ENCODE measurements around the gene PPP1R1B. TPM values are rescaled to one million over a fixed set of nuclear protein-coding genes. Genes with fewer than 3 reads are reported as not detected.

Gene PPP1R1B
- total RNA-seq, 2 experiments from 2014 or later = not detected

DNA sequence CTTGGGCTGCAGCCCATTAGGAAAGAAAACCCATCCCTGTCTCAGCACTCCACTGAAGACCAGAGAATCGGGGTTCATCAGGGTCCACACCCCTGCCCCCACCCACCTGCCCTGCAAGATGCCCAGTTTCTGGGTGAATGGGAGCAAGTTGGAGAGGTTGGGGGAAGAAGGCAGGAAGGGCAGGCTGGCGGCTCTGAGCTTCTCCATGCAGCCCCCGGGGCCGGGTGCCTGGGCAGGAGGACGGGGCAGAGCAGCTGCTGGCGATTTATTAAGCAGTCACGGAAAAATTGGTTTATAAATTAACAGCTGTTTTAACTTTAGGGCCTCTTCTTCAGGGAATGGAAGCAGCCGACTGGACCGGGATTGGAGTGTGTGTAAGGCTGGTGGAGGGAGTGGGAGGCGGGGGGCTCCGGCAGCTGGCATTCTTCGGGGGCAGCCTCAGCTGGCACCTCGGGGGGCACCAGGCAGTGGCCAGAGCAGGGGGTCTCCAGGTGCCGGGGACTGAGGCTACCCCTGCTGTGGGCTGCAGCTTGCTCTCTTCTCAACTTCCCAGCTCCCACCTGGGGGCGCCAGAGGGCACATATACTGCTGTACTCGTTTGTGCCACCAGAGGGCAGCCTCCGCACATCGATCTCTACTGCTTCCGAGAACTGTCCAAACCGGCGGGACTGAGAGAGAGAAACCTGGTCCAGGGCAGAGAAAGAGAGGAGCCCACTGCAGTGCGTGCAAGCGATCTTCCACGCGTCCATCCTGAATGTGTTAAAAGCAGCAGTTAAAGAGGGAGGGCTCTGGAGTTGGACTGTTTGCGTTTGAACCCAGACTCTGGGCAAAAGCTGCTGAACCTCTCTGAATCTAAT, 5.0 kb upstream of the PPP1R1B start:
- Mint-ChIP-seq H3K4me3 (peak overlapping the region; percentile 62), H3K9me3 (ENCODE audit: insufficient read depth) (no peaks in the 10 kb centered on the region), H3K27me3 (ENCODE audit: low read depth) (peaks cover 39% of the 10 kb centered on the region), H3K4me1 (ENCODE audit: low read depth) (peaks cover 27% of the 10 kb centered on the region), H3K36me3 (ENCODE audit: low read depth) (no peaks in the 10 kb centered on the region), H3K27ac (peak overlapping the region; percentile 79)
- ATAC-seq = peak; percentile 73
- ChIA-PET POLR2A (interaction anchor here (0.6 to 1.3 kb wide), 7 partner anchors 13 to 151 kb away, joined by 3 to 5 read pairs (median 3); partner anchors contain the start of gene MIEN1), CTCF (interaction anchor here (0.5 to 8.9 kb wide), 78 partner anchors 9 to 597 kb away, joined by 3 to 195 read pairs (median 6); partner anchors contain the start of genes CDK12, IKZF3, MIEN1 and PGAP3)
- DNase-seq = peak; percentile 91

DNA sequence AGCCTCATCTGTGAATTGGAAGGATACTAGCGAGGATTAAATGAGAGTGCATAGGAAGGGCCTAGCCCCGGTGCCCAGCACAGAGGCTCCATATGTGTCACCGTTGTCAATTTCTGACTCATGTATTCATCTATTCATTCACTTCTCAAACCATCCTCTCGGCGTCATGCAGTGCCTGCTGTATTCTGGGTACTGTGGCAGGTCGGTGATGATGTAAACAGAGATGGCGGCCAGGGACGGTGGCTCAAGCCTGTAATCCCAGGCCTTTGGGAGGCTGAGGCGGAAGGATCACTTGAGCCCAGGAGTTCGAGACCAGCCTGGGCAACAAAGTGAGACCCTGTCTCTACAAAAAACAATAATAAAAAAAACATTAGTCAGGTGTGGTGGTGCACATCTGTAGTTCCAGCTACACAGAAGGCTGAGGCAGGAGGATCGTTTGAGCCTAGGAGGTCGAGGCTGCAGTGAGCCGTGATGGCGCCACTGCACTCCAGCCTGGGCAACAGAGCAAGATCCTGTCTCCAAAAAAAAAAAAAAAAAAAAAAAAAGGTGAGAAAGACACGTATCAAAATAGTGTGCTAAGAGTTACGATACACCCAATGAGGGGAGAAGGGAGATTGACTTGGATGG, 4.3 kb upstream of the PPP1R1B start:
- ATAC-seq (peak; percentile 20), DNase-seq (peak; percentile 44)
- H3K27ac Mint-ChIP-seq = peak overlapping the region; percentile 79
- CTCF ChIA-PET = interaction anchor here (0.6 to 8.9 kb wide), 60 partner anchors 10 to 666 kb away, joined by 3 to 195 read pairs (median 8); partner anchors contain the start of genes CDK12, IKZF3, MIEN1 and PGAP3
- H3K36me3 Mint-ChIP-seq (ENCODE audit: low read depth) = no peaks in the 10 kb centered on the region
- H3K4me1 Mint-ChIP-seq (ENCODE audit: low read depth) = peaks cover 27% of the 10 kb centered on the region
- peak overlapping the region; percentile 62 for H3K4me3 Mint-ChIP-seq
- H3K9me3 Mint-ChIP-seq (ENCODE audit: insufficient read depth) = no peaks in the 10 kb centered on the region
- peaks cover 35% of the 10 kb centered on the region for H3K27me3 Mint-ChIP-seq (ENCODE audit: low read depth)
- POLR2A ChIA-PET = interaction anchor here (1.0 to 1.3 kb wide), 4 partner anchors 12 to 151 kb away, joined by 3 to 5 read pairs (median 3); partner anchors contain the start of gene MIEN1

DNA sequence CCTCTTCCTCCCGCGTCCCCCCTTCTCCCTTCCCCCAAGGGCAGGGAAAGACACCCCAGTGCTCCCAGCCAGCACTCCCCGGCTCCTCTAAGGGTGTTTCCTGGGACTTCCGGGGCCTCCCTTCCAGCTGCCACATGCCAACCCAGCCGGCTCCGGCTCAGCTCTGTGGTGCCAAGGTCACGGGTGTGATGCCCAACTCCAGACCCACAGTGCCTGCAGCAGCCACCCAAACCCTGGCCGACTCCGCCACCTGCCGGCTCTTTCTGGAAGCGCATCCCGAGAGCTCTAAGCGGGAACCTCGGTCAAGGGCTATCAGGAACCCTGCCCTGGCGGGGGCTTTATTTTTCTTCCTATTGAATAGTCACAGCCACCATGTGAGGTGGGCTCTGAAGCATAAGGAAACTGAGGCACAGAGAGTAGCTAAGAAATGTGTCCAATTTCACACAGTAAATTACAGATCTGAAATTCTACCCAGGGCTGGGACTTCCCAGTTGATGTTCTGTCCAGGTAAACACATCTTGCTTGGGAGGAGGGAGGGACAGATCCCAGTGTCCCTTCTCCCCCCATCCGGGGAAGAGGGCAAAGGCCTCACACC, 3.3 kb upstream of the PPP1R1B start:
- H3K9me3 Mint-ChIP-seq (ENCODE audit: insufficient read depth) = no peaks in the 10 kb centered on the region
- ATAC-seq (peak; percentile 76), DNase-seq (peak; percentile 88)
- H3K27ac Mint-ChIP-seq = no peak overlapping the region
- no peak overlapping the region for H3K4me3 Mint-ChIP-seq
- peaks cover 27% of the 10 kb centered on the region for H3K4me1 Mint-ChIP-seq (ENCODE audit: low read depth)
- no peaks in the 10 kb centered on the region for H3K36me3 Mint-ChIP-seq (ENCODE audit: low read depth)
- POLR2A ChIA-PET = interaction anchor here (1.0 kb wide), 1 partner anchor 44 kb away, joined by 4 read pairs; no protein-coding TSS in a partner anchor
- CTCF ChIA-PET = interaction anchor here (0.6 to 8.9 kb wide), 48 partner anchors 9 to 364 kb away, joined by 3 to 195 read pairs (median 4); partner anchors contain the start of genes CDK12, IKZF3, MIEN1 and PGAP3
- peaks cover 40% of the 10 kb centered on the region for H3K27me3 Mint-ChIP-seq (ENCODE audit: low read depth)

DNA sequence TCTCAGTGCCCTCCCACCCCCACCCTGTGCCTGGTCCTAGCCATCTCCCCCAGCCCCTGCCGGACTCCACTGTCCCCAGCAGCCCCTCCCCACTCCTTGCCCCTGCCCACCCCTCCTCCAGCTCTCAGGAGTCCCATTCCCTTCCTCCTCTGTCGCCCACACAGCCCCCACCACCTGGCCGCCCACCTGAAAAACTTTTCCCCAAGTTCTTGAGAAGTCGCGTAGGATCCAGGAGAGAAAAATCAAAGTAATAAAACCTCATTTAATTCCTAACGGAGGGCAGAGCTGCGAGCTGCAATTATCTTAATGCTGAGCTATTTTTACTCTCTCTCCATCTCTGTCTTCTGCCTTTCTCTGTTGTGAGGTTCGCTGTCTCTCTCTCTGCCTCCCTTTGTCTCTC, 2.4 kb upstream of the PPP1R1B start:
- ATAC-seq (no peak), DNase-seq (no peak)
- Mint-ChIP-seq H3K27me3 (ENCODE audit: low read depth) (peaks cover 44% of the 10 kb centered on the region), H3K4me1 (ENCODE audit: low read depth) (peaks cover 27% of the 10 kb centered on the region), H3K4me3 (no peak overlapping the region), H3K9me3 (ENCODE audit: insufficient read depth) (no peaks in the 10 kb centered on the region), H3K36me3 (ENCODE audit: low read depth) (no peaks in the 10 kb centered on the region), H3K27ac (no peak overlapping the region)
- ChIA-PET POLR2A (interaction anchor here (1.3 to 1.4 kb wide), 2 partner anchors 80 to 105 kb away, joined by 3 read pairs; no protein-coding TSS in a partner anchor), CTCF (interaction anchor here (1.0 to 8.9 kb wide), 9 partner anchors 8 to 445 kb away, joined by 4 to 195 read pairs (median 18); partner anchors contain the start of genes PNMT and TCAP)

DNA sequence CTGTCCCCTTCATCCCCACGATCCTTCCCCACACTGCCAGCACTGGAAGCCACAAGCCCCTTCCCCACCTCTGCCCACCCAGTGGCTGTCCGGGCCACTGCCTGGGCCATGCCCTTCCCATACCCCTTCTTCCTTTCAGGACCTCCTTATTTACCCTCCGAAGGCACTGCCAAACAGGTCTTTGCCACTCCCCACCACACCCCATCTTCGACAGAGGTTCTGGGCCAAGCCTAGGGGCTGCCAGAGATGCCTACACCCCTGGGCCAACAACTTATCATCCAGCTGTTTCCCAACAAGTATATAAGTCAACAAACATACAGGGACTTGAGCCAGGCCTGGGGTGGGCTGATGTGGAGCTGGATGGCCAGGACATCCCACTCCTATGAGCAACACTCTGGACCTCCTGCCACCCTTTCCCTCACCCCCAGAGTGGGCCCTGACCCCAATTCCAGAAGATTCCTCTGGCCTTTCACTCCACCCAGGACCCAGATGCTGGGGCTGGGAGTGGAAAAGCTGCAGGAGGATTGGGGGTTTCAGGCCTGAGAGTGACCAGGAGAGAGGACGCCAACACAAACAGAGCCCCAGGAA, 1.5 kb upstream of the PPP1R1B start:
- peaks cover 45% of the 10 kb centered on the region for H3K27me3 Mint-ChIP-seq (ENCODE audit: low read depth)
- POLR2A ChIA-PET = interaction anchor here (0.6 to 1.4 kb wide), 4 partner anchors 79 to 1407 kb away, joined by 3 to 5 read pairs (median 3); no protein-coding TSS in a partner anchor
- no peaks in the 10 kb centered on the region for H3K9me3 Mint-ChIP-seq (ENCODE audit: insufficient read depth)
- H3K27ac Mint-ChIP-seq = no peak overlapping the region
- no peaks in the 10 kb centered on the region for H3K36me3 Mint-ChIP-seq (ENCODE audit: low read depth)
- CTCF ChIA-PET = interaction anchor here (1.0 to 8.9 kb wide), 6 partner anchors 7 to 128 kb away, joined by 3 to 195 read pairs (median 130); partner anchors contain the start of genes PNMT and TCAP
- no peak overlapping the region for H3K4me3 Mint-ChIP-seq
- ATAC-seq = no peak
- peaks cover 27% of the 10 kb centered on the region for H3K4me1 Mint-ChIP-seq (ENCODE audit: low read depth)
- no peak for DNase-seq

DNA sequence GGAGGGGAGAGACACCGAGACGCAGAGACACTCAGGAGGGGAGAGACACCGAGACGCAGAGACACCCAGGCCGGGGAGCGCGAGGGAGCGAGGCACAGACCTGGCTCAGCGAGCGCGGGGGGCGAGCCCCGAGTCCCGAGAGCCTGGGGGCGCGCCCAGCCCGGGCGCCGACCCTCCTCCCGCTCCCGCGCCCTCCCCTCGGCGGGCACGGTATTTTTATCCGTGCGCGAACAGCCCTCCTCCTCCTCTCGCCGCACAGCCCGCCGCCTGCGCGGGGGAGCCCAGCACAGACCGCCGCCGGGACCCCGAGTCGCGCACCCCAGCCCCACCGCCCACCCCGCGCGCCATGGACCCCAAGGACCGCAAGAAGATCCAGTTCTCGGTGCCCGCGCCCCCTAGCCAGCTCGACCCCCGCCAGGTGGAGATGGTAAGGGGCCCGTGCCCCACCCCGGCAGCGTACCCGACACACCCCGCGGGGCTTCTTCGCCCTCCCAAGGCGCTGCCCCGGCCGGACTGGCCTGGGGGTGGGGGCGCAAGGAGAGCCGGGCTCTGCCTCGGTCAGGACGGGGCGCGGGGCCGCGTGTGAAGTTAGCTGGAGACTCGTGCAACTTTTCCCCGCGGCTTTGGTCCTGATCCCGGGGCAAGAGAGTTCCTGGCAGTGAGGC, 427 bp downstream of the PPP1R1B start:
- ATAC-seq (no peak), DNase-seq (no peak)
- Mint-ChIP-seq H3K9me3 (ENCODE audit: insufficient read depth) (no peaks in the 10 kb centered on the region), H3K27me3 (ENCODE audit: low read depth) (peaks cover 53% of the 10 kb centered on the region), H3K4me1 (ENCODE audit: low read depth) (peaks cover 35% of the 10 kb centered on the region), H3K27ac (no peak overlapping the region), H3K4me3 (no peak overlapping the region), H3K36me3 (ENCODE audit: low read depth) (no peaks in the 10 kb centered on the region)
- POLR2A ChIA-PET = no interaction called here
- CTCF ChIA-PET = interaction anchor here (1.5 to 8.9 kb wide), 3 partner anchors 24 to 353 kb away, joined by 4 to 156 read pairs (median 105); partner anchors contain the start of gene PSMD3

DNA sequence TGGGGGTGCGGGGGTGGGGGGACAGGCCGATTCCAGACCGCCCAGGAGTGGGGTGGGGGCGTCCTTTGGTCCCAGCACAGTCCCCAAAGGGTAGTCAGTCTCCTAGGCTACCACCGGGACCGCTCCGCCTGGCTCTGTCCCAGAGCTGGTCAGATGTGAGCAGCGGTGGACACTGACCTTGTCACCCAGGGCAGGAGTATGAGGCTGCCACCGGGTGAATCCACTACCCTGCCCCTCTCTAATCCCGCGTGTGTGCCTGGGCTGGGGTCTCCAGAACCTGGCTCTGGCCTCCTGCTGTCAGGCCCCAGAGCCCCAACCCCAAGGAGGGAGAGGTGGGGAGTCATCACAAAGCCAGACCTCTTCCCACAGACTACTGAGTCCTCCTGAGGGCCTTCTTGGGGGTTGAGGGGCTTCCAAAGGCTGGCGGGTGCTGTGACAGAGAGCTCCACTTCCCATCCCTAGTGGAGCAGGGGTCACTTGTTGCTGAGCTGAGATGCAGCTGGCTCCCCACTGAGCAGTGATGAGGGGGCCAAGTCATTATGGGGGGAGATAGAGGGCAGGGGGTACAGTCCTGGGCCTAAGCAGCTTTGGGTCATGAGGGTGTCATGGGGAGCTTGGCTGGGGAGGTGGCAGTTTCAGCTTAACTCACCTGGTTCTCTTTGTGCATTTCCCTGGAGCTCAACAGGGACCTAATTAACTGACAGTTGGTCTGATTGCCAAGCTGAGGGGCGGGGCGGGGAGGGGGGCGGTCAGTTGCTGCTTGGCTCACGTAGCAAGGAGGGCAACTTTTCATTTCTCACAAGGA, 1.2 kb downstream of the PPP1R1B start:
- H3K4me3 Mint-ChIP-seq = no peak overlapping the region

DNA sequence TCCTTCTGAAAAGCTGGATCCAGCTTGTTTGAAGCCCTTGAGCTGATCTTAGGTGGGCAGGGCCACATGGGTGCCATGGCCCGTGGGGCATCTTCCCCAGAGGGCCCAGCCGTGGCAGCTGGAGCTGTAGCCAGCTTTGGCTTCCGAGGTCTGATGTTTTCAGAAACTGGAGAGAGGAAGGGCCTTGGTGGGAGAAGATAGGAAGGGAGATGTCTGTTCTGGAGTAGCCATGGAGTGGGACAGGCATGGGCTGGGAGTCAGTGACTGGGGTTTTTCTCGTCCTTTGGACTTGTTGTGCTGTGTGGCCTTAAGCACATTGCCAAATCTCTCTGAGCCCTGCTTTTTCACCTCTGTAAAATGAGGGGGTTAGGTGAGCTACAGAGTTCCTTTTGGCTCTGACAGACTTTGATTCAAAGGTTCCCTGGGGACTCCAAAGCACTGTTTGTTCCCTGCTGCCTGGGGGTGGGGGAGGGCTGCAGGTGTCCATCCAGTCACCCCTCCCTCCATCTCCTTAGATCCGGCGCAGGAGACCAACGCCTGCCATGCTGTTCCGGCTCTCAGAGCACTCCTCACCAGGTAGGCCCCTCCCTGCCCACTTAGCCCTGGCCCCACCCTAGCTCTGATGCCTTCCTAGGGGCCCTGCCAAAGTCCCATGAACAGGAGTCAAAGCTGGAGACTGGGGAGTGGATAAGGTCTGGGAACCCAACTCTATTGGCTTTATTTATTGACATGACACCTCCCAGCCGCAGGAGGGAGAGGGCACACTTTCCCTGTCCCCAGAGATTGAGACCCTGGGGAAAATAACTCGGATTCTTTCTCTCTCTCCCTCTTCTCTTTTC, 2.1 kb downstream of the PPP1R1B start:
- no peak overlapping the region for H3K27ac Mint-ChIP-seq
- ATAC-seq (no peak), DNase-seq (no peak)
- no peak overlapping the region for H3K4me3 Mint-ChIP-seq
- H3K27me3 Mint-ChIP-seq (ENCODE audit: low read depth) = peaks cover 53% of the 10 kb centered on the region
- ChIA-PET CTCF (interaction anchor here (0.9 to 1.7 kb wide), 6 partner anchors 9 to 425 kb away, joined by 3 to 9 read pairs (median 3); partner anchors contain the start of genes MED24 and PSMD3), POLR2A (no interaction called here)
- H3K4me1 Mint-ChIP-seq (ENCODE audit: low read depth) = peaks cover 24% of the 10 kb centered on the region
- no peaks in the 10 kb centered on the region for H3K9me3 Mint-ChIP-seq (ENCODE audit: insufficient read depth)
- no peaks in the 10 kb centered on the region for H3K36me3 Mint-ChIP-seq (ENCODE audit: low read depth)

More for the DNA sequence above, 1.2 kb downstream of the PPP1R1B start:
- H3K4me1 Mint-ChIP-seq (ENCODE audit: low read depth) = peaks cover 31% of the 10 kb centered on the region
- no peak for ATAC-seq
- H3K27ac Mint-ChIP-seq = no peak overlapping the region
- CTCF ChIA-PET = interaction anchor here (0.9 to 8.9 kb wide), 6 partner anchors 23 to 426 kb away, joined by 3 to 156 read pairs (median 4); partner anchors contain the start of genes MED24 and PSMD3
- H3K27me3 Mint-ChIP-seq (ENCODE audit: low read depth) = peaks cover 53% of the 10 kb centered on the region
- H3K9me3 Mint-ChIP-seq (ENCODE audit: insufficient read depth) = no peaks in the 10 kb centered on the region
- POLR2A ChIA-PET = no interaction called here
- no peak for DNase-seq
- H3K36me3 Mint-ChIP-seq (ENCODE audit: low read depth) = no peaks in the 10 kb centered on the region

DNA sequence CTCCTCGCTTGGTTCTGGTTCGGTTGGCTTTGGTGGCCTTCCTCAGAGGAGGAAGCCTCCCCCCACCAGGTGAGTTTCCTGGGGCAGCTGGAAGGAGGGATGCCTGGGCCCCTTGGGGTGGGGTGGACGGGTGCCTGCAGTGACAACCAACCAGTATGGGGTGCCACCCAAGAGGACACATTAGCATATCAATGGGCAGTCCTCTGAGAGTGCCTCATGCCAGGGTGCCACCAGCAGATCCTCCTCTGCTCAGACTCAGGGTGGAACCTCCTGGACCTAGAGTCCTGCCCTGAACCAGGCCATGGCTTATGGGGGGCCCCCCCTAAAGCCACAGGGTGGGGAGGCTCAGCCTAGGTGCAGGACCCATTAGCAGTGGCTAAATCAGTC, 2.7 kb downstream of the PPP1R1B start:
- H3K4me1 Mint-ChIP-seq (ENCODE audit: low read depth) = peaks cover 27% of the 10 kb centered on the region
- H3K27ac Mint-ChIP-seq = no peak overlapping the region
- H3K4me3 Mint-ChIP-seq = no peak overlapping the region
- H3K9me3 Mint-ChIP-seq (ENCODE audit: insufficient read depth) = no peaks in the 10 kb centered on the region
- no peak for DNase-seq
- POLR2A ChIA-PET = no interaction called here
- peaks cover 52% of the 10 kb centered on the region for H3K27me3 Mint-ChIP-seq (ENCODE audit: low read depth)
- no peaks in the 10 kb centered on the region for H3K36me3 Mint-ChIP-seq (ENCODE audit: low read depth)
- no peak for ATAC-seq
- CTCF ChIA-PET = interaction anchor here (0.9 to 6.5 kb wide), 4 partner anchors 7 to 40 kb away, joined by 3 to 189 read pairs (median 8); partner anchors contain the start of gene PNMT
